HEK293 (cell line): ENCODE results near the gene SELENBP1.

Experiments used
- CTCF ChIA-PET: fragments of 350-600 bp; formaldehyde crosslinking; extraction: SDS; loops from one replicate; lab custom pipeline; 2021; ENCODE audit warnings: antibody characterized with exemption; lab: Yijun Ruan, JAX
- POLR2A ChIA-PET: fragments of 300-600 bp; formaldehyde crosslinking; extraction: SDS; loops from one replicate; lab custom pipeline; 2020; ENCODE audit warnings: antibody characterized with exemption, inconsistent platforms; lab: Yijun Ruan, JAX
- H3K27ac ChIP-seq: fragments of 200-500 bp; sonication (Bioruptor generic); 2 replicates; pipeline ENCODE4 v1.5.1; 2014; ENCODE audit warnings: low read depth, low read length, control low read depth, inconsistent platforms; ENCODE audit errors: extremely low read depth
- H3K36me3 ChIP-seq, 2 experiments: fragments of 200-500 bp in 1 of 2; sonication (Bioruptor generic) in 1 of 2; 1 replicate in 1 of 2; 2 replicates in 1 of 2; pipeline ENCODE4 v1.5.1; 2014 to 2017; ENCODE audit warnings: inconsistent platforms in 2 of 2, low read length in 2 of 2; ENCODE audit not compliant: control insufficient read depth in 2 of 2, insufficient read depth in 1 of 2
- H3K4me1 ChIP-seq: fragments of 200-500 bp; sonication (Bioruptor generic); 2 replicates; pipeline ENCODE4 v1.5.1; 2014; ENCODE audit warnings: mild to moderate bottlenecking, low read length, inconsistent platforms; ENCODE audit not compliant: control insufficient read depth, insufficient read depth
- H3K4me3 ChIP-seq: 2 replicates; pipeline ENCODE4 v1.5.1; 2011; ENCODE audit warnings: low read depth, mild to moderate bottlenecking, control low read depth, low read length, moderate library complexity
- H3K9me3 ChIP-seq: fragments of 200-500 bp; sonication (Bioruptor generic); 2 replicates; pipeline ENCODE4 v1.5.1; 2014; ENCODE audit warnings: low read depth, low read length, inconsistent platforms; ENCODE audit not compliant: control insufficient read depth, insufficient read depth
- IKZF3 ChIP-seq: fragments of 450-650 bp; IDR thresholded peaks from 2 replicates; pipeline ENCODE4 v1.5.0; 2018; ENCODE audit warnings: missing biosample characterization, mild to moderate bottlenecking, missing genetic modification characterization, moderate library complexity
- PATZ1 ChIP-seq: fragments of 450-650 bp; formaldehyde crosslinking; IDR thresholded peaks from 2 replicates; pipeline ENCODE4 v1.5.1; 2016; ENCODE audit warnings: missing biosample characterization, missing genetic modification characterization
- ZBTB17 ChIP-seq: fragments of 450-650 bp; formaldehyde crosslinking; IDR thresholded peaks from 2 replicates; pipeline ENCODE4 v1.5.1; 2016; ENCODE audit warnings: missing biosample characterization, missing genetic modification characterization
- ZFHX2 ChIP-seq: fragments of 450-650 bp; formaldehyde crosslinking; conservative IDR thresholded peaks from 2 replicates; pipeline ENCODE4 v1.5.1; 2016; ENCODE audit warnings: missing biosample characterization, missing genetic modification characterization
- ZNF148 ChIP-seq: fragments of 450-650 bp; formaldehyde crosslinking; IDR thresholded peaks from 2 replicates; pipeline ENCODE4 v1.5.0; 2017; ENCODE audit warnings: missing biosample characterization, missing genetic modification characterization, borderline replicate concordance
- ZNF202 ChIP-seq: fragments of 450-650 bp; formaldehyde crosslinking; IDR thresholded peaks from 2 replicates; pipeline ENCODE4 v1.5.1; 2016; ENCODE audit warnings: missing biosample characterization, missing genetic modification characterization, borderline replicate concordance
- ZNF223 ChIP-seq: fragments of 450-650 bp; formaldehyde crosslinking; IDR thresholded peaks from 2 replicates; pipeline ENCODE4 v1.5.1; 2016; ENCODE audit warnings: missing biosample characterization, missing genetic modification characterization
- ZNF311 ChIP-seq: fragments of 450-650 bp; formaldehyde crosslinking; IDR thresholded peaks from 2 replicates; pipeline ENCODE4 v1.5.1; 2017; ENCODE audit warnings: missing biosample characterization, missing genetic modification characterization, borderline replicate concordance
- ZNF341 ChIP-seq: fragments of 450-650 bp; formaldehyde crosslinking; IDR thresholded peaks from 2 replicates; pipeline ENCODE4; 2016; ENCODE audit warnings: low read depth, missing biosample characterization, missing genetic modification characterization
- ZNF48 ChIP-seq: fragments of 450-650 bp; formaldehyde crosslinking; IDR thresholded peaks from 2 replicates; pipeline ENCODE4 v1.5.1; 2016; ENCODE audit warnings: missing biosample characterization, missing genetic modification characterization
- ZNF510 ChIP-seq: fragments of 450-650 bp; formaldehyde crosslinking; IDR thresholded peaks from 2 replicates; pipeline ENCODE4 v1.5.1; 2018; ENCODE audit warnings: mild to moderate bottlenecking, missing genetic modification characterization, missing biosample characterization; ENCODE audit not compliant: insufficient replicate concordance
- ZNF600 ChIP-seq: fragments of 450-650 bp; formaldehyde crosslinking; IDR thresholded peaks from 2 replicates; pipeline ENCODE4 v1.5.1; 2016; ENCODE audit warnings: missing biosample characterization, missing genetic modification characterization
- ZNF837 ChIP-seq: fragments of 450-650 bp; formaldehyde crosslinking; IDR thresholded peaks from 2 replicates; pipeline ENCODE4 v1.5.1; 2016; ENCODE audit warnings: missing biosample characterization, missing genetic modification characterization
- ZSCAN5A ChIP-seq: fragments of 450-650 bp; formaldehyde crosslinking; IDR thresholded peaks from 2 replicates; pipeline ENCODE4 v1.5.1; 2016; ENCODE audit warnings: missing biosample characterization, missing genetic modification characterization
- TF ChIP-seq, protein P1 (sequence below): fragments of 450-650 bp; formaldehyde crosslinking; IDR thresholded peaks from 2 replicates; pipeline ENCODE4 v1.5.1; 2016; ENCODE audit warnings: missing biosample characterization, missing genetic modification characterization
- TF ChIP-seq, protein P2 (sequence below): fragments of 450-650 bp; formaldehyde crosslinking; IDR thresholded peaks from 2 replicates; pipeline ENCODE4 v1.5.1; 2017; ENCODE audit warnings: missing biosample characterization, missing genetic modification characterization

The SELENBP1 gene

GRCh38 chr1:151371370-151372057, 991 bp downstream of the SELENBP1 start (continued):
- TF ChIP-seq IKZF3, result peak; percentile 83
- TF ChIP-seq, protein P1, sequence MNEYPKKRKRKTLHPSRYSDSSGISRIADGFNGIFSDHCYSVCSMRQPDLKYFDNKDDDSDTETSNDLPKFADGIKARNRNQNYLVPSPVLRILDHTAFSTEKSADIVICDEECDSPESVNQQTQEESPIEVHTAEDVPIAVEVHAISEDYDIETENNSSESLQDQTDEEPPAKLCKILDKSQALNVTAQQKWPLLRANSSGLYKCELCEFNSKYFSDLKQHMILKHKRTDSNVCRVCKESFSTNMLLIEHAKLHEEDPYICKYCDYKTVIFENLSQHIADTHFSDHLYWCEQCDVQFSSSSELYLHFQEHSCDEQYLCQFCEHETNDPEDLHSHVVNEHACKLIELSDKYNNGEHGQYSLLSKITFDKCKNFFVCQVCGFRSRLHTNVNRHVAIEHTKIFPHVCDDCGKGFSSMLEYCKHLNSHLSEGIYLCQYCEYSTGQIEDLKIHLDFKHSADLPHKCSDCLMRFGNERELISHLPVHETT (tag by site-specific recombination), result no peak
- TF ChIP-seq PATZ1, result no peak
- TF ChIP-seq ZNF837, result no peak
- no peak for TF ChIP-seq ZNF311
- TF ChIP-seq ZNF223, result no peak
- no peak for TF ChIP-seq ZNF48 (tag by site-specific recombination)
- no peak for TF ChIP-seq ZNF510 (tag by site-specific recombination)
- TF ChIP-seq ZBTB17 (tag by site-specific recombination), result peak; percentile 36; the same call in 1 of the 2 replicates
- TF ChIP-seq, protein P2, sequence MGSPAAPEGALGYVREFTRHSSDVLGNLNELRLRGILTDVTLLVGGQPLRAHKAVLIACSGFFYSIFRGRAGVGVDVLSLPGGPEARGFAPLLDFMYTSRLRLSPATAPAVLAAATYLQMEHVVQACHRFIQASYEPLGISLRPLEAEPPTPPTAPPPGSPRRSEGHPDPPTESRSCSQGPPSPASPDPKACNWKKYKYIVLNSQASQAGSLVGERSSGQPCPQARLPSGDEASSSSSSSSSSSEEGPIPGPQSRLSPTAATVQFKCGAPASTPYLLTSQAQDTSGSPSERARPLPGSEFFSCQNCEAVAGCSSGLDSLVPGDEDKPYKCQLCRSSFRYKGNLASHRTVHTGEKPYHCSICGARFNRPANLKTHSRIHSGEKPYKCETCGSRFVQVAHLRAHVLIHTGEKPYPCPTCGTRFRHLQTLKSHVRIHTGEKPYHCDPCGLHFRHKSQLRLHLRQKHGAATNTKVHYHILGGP (tag by site-specific recombination), result no peak
- peak; percentile 80 for TF ChIP-seq ZNF600 (tag by site-specific recombination)
- no peak for TF ChIP-seq ZNF202 (tag by site-specific recombination)

DNA sequence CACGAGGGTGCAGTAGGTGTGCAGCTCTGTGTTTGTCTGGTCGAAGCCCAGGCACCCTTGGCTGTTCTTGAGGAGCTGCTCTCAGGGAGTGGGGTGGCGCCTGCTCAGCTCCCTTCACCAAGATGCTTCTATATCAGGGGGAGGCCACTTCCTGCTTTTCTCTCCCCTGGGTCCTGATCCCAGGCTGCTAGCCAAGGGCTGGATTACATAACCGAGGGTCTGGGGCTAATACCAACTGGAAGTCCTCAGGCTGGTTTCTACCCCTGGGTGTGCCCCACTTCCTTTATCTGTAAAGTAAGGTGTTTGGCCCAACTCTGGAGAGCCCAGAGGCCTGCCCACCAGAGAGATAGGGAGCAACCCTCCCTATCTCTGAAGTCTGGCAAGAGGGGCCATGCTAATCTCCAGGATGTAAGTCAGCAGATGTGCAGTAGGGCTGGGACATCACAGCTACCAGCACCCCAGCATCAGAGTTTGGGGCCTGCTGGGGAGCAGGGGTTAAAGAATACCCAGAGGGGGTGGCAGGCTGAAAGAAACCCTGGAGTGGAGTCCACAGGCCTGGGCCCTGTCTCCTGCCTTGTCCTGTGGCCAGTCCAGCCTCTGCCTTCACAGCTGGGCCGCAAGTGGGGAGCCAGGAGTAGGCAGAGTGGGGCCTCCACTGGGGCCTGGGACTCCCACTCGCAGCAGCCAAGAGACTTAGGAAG, 2.1 kb downstream of the SELENBP1 start:
- CTCF ChIA-PET, result interaction anchor here (1.2 to 1.7 kb wide), 2 partner anchors 28 to 30 kb away, joined by 4 to 11 read pairs; no protein-coding TSS in a partner anchor
- peaks cover 12% of the 10 kb centered on the region for H3K4me1 ChIP-seq
- no peak overlapping the region for H3K27ac ChIP-seq
- no peaks in the 10 kb centered on the region for H3K9me3 ChIP-seq
- TF ChIP-seq ZSCAN5A (tag by site-specific recombination), result no peak
- peak; percentile 13; the same call in 1 of the 2 replicates for TF ChIP-seq ZFHX2
- TF ChIP-seq ZNF341 (tag by site-specific recombination), result peak; percentile 55
- TF ChIP-seq ZNF148 (tag by site-specific recombination), result no peak
- no peak overlapping the region for H3K4me3 ChIP-seq
- H3K36me3 ChIP-seq, result peaks cover 0 to 40% of the 10 kb centered on the region in 2 experiments; a peak in 2 of 3 replicates
- POLR2A ChIA-PET, result interaction anchor here (0.8 kb wide), 1 partner anchor 29 kb away, joined by 4 read pairs; the partner anchor contains the start of gene PSMB4
